Stimulated activated CD4-positive, alpha-beta T cell treated with anti-CD3 and anti-CD28 coated beads, Interleukin-12 subunit alpha, Interleukin-12 subunit beta, amount 100 ng/mL, for 24 hours (primary cell): ENCODE results near the gene RAG2.

Source experiments
- DNase-seq, 2 experiments: peaks; one replicate each; pipeline ENCODE4 v3.0.0-alpha.2; 2020; ENCODE audit warnings: low read depth in 2 of 2

Gene RAG2

GRCh38 chr11:36598051-36598450 lies at the start of gene RAG2:
RAG2 (minus strand) TSS chr11:36598236; CDS start chr11:36594168, 4,068 bp downstream.
- DNase-seq, result no peak

- no peak for DNase-seq
Observed at GRCh38 chr11:36638556-36638955, 40.5 kb upstream of the RAG2 start.

DNA sequence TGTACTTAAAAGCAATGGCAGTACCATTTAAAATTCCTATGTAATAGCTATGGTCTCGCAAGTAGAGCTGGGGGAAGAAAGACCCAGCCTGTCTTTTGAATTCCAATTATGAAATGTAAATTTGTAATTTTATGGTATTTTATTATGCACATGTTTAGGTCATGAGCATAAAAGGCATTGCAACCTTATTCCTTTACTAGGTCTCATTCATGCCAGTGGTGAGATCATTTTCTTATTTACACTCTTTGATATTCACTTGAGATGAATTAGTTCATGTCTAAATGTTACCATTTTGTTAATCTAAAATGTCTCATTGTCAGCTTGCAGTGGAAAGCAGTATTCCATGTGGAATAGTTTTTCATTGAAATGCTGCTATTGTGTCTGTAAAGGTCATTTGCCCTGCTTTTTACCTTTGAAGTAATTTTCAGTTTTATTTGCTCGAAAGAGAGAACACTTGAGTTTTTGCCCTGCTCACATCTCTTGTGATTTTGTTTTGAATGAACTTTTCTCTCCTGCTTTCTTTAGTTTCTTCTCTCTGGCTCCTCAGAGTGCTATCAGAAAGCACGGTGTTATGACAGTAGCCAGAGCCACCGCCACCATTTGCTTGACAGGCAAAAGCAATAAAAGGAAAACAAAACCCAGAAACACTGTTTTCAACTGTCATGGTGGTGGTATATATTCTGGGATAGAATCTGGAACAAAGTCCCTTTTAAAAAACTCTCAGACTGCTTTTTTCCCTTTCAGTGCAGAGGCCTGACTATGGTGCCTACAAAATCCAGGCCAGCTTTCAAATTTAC lies 37.2 kb upstream of the RAG2 start:
- DNase-seq, result no peak

DNA sequence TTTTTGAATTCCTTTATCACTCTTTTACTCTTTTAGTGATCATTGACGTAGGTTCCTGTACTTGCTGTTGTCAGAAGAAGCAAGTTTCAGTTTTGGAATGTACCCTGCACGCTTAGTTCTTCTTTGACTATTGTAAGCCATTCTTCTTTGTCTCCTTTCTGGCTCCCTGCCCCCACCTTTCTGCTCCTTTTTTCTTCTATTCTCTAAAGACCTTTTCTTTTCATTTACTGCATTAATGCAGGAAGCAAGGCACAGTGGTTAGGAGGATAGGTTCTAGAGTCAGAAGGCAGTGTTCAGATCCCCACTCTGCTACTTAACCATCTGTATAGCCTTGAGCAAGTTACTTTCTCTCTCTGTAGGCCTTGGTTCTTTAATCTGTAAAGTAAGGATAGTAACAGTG lies 33.7 kb upstream of the RAG2 start:
- DNase-seq, result no peak

- DNase-seq, result no peak
Observed at GRCh38 chr11:36628765-36629244, 30.8 kb upstream of the RAG2 start.

GRCh38 chr11:36628141-36628540 lies 30.1 kb upstream of the RAG2 start:
- DNase-seq, result no peak

DNA sequence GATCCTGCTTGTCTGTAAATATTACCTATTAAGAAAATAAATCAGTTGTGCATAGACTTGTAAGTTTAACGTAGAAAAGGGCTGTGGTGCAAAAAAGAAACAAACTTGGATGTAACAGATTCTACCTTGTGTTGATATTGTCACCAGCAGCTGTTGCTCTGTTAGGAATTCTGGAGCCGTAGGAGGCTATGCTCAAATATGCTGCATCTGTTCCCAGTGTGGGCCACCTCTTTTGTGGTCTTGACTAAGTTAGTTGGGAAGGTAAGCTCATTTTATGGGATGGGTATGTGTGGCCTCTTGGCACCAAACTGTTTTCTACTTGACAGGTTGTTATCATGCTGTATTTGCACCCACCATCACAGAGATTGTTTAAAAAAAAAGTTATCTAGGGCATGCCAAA lies 29.4 kb upstream of the RAG2 start:
- DNase-seq, result no peak

DNA sequence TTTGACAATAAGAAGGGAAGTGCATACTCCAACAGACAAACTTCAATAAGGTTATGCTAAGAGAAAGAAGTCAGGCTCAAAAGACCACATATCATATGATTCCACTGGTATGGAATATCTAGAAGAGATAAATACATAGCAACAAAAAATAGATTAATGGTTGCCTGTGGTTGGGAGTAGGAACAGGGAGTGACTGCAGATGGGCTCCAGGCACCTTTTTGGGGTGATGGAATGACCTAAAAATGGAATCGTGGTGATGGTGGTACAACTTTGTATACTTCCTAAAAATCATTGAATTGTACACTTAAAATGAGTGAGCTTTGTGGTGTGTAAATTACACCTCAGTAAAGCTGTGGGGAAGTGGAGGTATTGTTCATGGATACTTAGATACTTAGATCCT lies 29.0 kb upstream of the RAG2 start:
- DNase-seq, result no peak

GRCh38 chr11:36623494-36623893 lies 25.5 kb upstream of the RAG2 start:
- no peak for DNase-seq

DNA sequence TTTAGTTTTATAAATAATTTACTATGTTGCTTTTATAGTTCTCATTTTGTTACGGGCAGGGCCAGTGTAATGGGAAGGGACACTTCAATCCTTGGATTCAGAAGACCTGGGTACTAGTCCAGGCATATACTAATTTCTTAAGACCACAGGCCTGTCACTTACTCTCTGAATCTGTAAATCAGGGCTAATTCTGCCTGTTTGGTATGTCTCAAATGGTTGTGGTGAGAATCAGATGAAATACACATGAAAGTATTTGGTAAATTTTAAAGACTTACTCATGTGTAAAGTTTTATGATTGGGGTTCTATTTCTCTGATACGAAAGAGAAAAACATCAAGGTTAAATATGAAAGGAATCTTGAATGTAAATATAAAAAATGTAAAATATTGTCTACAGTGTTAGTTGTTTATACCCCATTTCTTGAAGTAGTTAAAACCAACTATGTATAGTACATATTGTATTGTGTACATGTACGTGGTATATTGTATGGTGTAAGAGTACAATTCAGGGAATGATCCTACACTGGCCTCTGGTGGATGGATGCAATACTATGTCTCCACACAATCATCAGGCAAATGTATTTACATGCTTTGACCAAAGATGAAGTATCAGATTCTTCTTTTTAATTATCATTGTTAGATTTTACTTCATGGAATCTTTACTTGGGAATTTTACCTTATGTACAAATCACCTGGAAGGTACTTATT lies 24.5 kb upstream of the RAG2 start:
- no peak for DNase-seq

DNA sequence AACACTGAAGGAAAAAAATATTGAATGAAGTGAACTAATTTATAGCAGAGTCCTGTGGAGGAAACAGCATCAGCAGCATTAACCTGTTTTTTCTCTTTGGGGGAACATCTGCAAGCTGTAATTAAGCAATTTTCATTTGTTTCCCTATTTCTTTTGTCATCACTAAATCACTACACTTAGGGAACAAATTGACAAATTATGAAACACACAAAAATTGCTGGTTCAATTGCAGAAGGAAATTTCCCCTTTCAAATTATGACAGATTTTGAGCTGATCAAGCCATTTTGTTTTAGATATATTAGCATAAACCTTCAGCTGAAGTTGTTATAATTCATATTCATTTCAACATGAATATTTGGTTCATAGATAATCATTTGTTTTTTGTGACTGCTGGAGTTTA lies 22.2 kb upstream of the RAG2 start:
- DNase-seq, result no peak

GRCh38 chr11:36619502-36619901 lies 21.5 kb upstream of the RAG2 start:
- no peak for DNase-seq

DNA sequence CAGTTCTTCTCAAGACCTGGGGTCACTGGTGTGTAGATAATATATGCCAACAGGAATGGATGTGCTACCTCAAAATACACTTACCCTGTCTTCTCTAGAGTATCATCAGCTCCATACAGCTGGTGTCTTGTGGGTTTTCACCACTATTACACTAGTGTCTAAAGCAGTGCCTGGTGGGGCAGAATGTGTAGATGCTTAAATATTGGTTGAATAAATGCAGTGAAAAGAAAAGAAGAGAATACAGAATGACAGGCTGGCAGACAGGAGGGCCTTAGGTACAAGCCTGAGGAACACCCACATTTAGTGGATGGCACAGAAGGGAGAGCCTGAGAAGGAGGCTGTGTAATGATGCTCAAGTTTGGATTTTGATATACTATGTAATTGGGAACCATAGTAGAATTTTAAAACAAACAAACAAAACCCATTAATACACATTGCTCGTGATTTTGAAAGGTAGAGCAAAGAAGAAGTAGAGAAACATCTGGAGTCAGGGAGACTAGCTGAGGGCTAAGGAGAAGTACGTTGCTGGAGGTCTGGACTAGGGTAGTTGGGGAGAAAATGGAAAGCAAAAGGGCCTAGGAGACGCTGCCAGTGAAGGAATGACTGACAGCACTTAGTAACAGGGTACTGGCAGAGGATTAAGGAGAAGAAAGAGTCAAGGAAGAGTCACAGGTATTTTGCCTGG lies 20.5 kb upstream of the RAG2 start:
- no peak for DNase-seq

DNA sequence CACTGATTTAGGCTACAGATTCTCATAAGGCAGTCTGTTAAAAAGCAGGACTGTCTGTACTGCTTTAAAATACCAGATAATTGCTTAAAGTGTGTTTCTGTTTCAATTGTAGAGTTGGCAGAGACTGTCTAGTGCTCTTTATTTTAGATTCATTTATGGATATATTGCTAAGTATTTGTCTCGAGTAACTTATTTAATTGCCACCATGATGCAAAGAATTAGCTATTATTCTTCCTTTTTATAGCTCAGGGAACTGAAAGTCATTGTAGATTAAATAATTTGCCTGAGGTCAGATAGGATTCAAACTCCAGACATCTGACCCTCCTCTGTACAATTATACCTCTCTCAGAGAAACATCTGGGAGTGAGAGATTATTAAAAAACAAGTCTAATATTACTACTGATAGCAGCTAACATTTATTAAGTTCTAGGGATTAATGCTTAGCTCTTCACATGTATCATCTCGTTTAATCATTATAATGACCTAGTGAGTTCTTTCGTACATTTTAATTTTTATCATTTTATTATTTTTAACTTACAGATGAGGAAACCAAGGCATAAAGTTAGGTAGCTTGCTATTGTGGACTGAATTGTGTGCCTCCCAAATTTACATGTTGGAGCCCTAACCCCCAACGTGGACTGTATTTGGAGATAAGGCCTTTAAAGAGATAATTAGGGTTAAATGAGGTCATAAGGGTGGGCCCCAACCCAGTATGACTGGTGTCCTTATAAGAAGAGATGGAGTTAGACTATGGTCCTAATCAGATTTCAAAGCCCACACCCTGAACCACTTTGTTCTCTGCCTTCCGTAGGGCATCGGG lies 19.7 kb upstream of the RAG2 start:
- no peak for DNase-seq

DNA sequence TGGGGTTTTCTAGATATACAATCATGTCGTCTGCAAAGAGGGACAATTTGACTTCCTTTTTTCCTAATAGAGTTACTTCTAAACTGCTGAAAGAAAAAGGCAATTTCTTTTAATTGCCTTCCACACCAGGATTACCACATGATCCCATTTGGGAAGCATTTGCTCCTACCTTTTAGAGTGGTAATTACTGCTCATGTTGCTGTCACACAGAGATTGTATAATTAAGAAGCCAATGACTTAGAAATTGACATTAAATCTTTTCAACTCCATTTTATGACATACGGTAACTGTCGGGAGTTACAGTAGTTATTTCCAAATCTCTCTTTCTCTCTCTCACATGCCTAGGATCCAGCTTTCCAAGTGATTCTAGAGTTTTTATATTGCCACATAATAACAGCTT lies 17.8 kb upstream of the RAG2 start:
- DNase-seq, result no peak

DNA sequence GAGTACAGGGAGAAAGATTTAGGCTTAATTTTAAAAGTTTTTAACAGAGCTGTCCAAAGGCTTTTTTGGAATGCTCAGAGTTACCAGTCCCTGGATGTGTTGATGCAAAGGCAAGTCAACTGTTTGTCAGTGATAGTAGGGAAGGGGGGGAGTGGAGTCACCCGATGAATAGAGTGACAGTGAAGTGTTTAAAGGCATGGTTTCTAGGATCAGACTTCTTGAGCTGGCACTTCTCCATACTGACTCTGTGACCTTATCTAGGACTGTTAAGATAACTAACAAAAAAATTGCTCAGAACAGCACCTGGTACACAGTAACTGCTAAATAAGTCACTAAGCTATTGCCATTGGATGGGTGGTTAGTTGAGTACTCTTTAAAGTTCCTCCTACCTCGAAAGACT lies 11.3 kb upstream of the RAG2 start:
- no peak for DNase-seq

DNA sequence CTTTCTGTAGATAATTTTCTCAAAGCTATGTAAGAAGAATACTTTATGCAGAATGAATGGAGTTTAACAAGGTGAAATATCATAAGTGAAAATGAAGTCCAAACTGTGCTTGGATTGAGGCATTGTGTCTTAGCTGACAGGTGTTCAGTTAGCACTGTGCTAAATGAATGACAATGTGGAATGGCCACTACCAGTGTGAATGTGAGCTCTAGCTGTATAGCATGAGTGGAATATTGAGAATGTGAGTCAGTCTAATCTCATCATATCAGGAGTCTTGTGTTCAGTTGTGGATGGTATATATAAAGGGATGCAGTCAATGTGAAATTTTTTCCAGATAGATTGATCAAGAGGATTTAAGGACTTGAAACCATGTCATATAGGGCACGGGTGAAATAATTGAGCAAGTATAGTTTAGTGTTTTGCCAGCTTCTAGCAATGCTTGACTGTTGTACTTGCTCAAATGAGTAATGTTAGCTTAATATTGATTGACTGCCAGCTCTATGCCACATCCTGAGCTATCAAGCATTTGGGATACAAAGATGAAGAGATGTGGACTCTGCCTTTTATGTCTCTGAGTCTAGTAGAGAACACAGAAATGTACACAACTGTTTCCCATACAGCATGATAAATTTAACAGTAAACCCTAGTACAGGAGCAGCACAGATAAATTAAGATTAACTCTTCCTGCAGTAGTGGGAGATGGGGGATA lies 10.6 kb upstream of the RAG2 start:
- DNase-seq, result no peak

DNA sequence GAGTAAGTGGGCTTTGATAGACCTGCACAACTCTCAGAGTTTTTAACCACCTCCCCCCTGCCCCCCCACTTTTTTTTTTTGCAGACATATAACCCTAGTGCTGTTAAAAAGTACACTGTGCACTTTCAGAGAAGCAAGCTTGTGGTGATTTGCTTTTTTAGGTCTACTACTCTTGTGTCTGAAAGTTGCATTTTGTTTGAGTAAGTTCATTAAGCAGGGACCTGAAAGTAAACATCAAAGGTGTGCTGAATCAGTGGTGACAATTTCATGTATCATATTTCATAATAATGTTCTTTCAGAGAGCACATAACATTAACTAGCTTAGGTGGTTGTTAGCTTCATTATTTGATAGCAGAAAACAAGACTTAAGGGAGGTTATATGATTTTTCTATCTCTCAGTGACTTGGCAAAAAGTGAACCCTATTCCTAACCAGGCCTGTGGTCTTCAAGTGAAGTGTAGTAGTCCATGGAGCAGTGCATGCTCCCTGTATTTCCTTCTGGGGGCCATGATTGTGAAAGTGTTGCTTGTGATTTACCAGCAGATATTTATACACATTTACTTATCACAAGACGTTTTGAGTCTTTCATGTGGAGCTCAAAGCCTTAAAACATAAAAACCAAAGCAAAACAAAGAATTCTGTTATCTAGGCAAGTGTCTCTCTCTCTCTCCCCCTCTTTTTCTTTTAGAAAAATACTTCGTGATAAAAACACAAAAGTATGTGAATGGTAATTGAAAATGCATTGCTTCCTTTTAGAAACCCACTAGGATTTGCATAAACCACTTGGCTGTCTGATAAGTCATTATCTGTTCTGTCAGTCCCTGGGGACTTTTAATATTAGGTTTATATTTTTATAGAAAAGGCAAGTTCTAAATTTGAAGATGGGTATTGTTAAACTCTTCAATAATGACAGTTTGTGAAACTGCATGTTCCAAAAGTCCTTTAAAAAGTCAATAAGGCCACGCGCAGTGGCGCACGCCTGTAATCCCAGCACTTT lies 7.5 kb upstream of the RAG2 start:
- no peak for DNase-seq

- no peak for DNase-seq
Observed at GRCh38 chr11:36602135-36602534, 4.1 kb upstream of the RAG2 start.

GRCh38 chr11:36601155-36601554 lies 3.1 kb upstream of the RAG2 start:
- DNase-seq, result no peak
